Measurements from ENCODE around the gene MKRN2OS.
A peak's percentile ranks its signal among the peaks of the same experiment; 100 is the strongest.

Gene MKRN2OS

DNA sequence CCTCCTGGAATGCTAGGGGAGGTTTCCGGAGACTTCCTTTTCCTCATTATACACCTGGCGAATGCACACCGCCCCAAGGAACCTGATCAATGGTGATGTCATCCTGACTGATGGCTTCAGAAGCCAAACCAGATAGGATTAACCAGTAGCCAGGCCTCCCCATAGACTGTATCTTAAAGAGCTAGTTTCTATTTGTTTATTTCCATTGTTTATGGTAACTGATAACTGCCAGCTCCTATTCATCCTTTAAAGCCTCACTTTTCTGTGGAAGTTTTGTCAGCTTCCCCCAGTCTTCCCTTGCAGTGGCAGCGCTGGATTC is at the start of gene MKRN2OS:
MKRN2OS (minus strand) TSS at position 27 of the 319 bp plus-strand sequence. CDS start 35 bp downstream, outside the sequence.
- DNase-seq = no peak

DNA sequence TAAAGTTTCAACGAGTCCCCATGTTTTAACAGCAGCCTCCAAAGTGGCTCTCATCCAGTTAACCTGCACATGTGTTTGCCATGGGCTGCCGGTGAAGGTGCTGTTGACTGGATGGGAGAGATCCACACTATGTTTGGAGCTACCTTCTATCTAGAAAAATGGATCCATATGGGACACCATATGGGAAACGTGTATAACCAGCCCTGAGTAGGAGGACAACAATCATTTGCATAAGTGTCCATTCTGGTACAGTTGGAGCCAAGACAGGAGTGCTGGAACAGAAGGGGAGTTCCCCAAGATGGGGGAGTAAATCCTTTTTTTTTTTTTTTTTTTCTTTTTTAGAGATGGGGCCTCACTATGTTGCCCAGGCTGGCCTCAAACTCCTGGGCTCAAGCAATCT is 48.2 kb upstream of the MKRN2OS start:
- DNase-seq = no peak

GRCh38 chr3:12591997-12592715 is 46.9 kb upstream of the MKRN2OS start:
- DNase-seq = no peak

GRCh38 chr3:12591456-12591855 is 46.2 kb upstream of the MKRN2OS start:
- no peak for DNase-seq

DNA sequence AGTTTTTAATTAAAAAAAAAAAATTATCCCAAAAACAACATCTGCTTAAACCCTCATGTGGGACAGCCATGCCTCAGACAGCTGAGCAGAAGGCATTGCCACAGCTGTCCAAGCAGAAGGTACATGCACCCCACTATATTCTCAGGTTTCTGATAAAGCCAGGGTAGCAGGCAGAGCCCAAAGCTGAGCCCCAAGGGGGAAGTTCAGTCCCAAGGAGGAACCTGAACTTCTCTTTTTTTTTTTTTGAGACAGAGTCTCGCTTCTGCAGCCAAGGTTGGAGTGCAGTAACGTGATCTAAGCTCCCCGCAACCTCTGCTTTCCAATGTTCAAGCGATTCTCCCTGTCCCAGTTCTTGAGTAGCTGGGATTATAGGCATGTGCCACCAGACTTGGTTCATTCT is 44.8 kb upstream of the MKRN2OS start:
- DNase-seq = peak; percentile 5

DNA sequence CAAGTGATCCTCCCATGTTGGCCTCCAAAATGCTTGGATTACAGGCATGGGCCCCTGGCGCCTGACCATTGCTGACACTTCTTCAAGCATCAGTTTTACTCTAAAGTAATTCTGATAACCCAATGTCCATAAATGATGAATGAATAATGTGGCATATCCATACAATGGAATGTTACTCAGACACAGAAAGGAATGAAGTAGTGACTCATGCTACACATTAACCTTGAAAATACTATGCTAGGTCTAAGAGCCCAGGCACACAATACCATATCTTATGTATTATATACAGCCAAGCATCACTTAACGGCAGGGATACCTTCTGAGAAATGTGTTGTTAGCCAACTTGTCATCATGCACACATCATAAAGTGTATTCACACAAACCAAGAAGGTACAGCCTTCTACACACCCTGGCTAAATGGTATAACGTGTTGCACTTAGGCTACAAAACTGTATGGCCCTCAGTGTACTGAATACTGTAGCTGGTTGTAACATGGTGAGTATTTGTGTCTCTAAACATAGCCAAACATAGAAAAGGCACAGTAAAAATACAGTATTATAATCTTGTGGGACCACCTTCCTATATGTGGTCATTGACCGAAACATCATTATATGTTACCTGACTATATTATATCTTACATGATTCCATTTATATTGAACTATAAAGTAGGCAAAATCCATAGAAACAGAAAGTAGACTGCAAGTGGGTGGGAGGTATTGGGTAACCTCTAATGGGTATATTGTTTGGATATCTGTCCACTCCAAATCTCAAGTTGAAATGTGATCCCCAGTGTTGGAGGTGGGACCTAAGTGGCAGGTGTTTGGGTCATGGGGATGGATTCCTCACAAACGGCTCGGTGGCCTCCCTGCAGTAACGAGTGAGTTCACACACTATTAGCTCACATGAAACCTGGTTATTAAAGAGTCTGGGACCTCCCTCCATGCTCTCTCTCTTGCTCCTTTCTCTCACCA is 43.0 kb upstream of the MKRN2OS start:
- no peak for DNase-seq

DNA sequence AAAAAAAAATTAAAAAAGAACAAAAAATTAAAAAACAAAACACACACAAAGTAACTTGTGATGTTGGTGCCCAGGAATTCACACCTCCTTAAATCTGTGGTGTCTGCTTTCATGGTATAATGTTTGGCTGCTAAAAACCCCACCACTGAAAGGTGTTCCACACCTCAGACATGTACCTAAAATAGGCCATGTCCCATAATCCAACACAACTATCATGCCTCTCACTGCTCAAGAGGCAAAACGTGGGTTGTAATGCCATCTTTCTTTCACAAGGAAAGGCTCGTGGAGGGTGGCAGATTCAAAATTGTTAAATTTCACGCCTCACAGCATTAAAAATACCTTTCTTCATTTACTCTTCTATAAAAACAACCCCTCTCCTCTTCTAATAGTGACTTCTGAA is 41.1 kb upstream of the MKRN2OS start:
- DNase-seq = no peak

DNA sequence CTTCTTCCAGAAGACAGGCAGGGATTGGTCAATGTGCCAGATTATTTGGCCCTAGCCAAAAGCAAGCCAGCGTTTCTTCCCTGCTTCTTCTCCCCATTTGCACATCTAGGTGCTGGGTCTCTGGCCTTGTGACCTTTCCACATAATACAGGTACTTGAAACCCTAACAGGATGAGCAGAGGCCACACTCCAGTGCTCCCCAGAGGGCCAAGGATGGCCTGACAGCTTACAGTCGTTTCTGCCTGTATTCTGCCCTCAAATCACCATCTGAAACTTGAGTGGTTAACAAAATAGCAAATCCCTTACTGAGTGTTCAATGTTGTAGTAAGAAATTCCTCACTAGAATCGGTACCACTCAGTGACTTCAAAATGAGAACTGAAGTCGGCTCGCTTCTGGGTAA is 40.7 kb upstream of the MKRN2OS start:
- no peak for DNase-seq

DNA sequence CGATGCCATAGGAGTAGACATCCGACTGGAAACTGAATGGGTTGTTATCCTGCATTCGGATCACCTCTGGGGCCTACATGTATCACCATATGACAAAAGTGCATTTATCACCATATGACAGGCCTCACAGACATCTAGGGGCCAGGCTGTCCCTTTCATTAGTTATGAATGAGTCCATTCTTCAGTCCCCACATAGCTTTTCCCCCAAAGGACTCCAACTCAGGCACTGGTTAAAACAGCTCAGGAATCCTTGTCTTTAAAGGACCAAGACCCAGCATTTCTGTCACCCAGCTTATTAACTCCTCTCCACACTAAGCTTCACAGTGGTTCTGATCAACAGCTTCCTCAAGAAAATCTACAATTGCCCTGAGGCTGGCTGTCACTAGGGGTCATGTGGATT is 39.9 kb upstream of the MKRN2OS start:
- no peak for DNase-seq

DNA sequence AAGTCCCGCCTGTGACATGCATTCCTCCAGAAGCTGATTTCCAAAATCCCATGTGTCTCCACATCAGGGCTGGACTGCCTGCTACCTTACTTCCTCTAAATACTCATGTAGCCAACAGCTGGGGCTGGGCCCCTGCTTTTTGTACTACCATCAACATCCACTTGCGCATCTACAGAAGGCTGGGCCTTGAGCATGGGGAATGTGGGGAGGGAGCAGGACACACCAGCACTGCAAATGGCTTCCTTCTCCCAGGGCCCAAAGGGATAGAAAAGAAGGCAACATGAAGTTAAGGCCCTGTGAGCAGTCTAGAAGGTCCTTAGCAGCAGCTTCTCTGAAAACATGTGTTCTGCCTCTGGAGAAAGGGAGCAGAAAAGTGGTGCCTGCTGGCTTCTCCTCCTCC is 38.8 kb upstream of the MKRN2OS start:
- DNase-seq = no peak

GRCh38 chr3:12583280-12583679 is 38.0 kb upstream of the MKRN2OS start:
- no peak for DNase-seq

GRCh38 chr3:12582730-12583129 is 37.4 kb upstream of the MKRN2OS start:
- no peak for DNase-seq

DNA sequence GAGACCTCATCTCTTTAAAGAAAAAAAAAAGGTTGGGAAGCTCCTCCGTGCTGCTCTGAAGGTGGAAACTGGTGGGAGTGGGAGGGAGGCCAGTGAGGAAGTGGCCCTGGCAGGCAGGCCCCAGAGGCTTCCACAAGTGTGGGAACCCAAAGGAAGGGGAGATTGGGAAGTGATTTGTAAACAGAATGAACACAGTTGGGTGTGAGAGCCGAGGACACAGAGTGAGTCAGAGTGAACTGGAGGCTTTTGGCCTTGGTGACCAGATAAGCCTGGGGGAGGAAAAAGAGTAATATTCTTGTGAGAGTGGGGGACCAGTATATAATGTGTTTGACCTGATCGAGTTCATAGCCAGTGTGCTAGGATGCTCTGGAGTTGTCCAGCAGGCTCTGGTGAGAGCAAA is 34.6 kb upstream of the MKRN2OS start:
- no peak for DNase-seq

- no peak for DNase-seq
These were observed 34.2 kb upstream of the MKRN2OS start for GRCh38 chr3:12579456-12579855.

GRCh38 chr3:12578742-12579141 is 33.4 kb upstream of the MKRN2OS start:
- no peak for DNase-seq

DNA sequence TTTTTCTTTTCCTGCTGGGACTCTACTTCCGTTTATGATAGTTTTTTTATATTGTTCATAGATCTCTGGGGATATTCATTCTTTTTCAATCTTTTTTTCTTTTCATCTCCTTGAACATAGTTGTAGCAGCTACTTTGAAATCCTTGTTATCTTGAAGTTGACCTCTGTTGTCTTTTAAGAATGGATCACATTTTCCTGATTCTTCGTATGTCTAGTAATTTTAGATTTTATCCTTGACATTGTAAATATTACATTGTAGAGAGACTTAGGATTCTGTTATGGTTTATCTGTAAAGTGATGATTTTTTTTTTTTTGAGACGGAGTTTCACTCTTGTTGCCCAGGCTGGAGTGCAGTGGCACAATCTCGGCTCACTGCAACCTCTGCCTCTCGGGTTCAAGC is 32.1 kb upstream of the MKRN2OS start:
- no peak for DNase-seq

DNA sequence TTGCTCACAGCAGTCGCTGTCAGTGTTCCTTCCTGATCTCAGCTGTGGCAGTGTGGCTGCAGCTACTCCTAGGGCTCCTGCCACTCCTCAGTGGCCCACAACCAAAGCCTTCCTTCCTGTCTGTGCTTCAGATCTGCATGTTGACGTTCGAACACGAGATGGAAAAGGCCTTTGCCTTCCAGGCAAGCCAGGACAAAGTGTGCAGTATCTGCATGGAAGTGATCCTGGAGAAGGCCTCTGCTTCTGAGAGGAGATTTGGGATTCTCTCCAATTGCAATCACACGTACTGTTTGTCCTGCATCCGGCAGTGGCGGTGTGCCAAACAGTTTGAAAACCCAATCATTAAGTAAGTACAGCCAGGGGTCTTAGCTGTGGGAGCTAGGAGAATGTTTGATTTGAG is 29.4 kb upstream of the MKRN2OS start:
- no peak for DNase-seq

DNA sequence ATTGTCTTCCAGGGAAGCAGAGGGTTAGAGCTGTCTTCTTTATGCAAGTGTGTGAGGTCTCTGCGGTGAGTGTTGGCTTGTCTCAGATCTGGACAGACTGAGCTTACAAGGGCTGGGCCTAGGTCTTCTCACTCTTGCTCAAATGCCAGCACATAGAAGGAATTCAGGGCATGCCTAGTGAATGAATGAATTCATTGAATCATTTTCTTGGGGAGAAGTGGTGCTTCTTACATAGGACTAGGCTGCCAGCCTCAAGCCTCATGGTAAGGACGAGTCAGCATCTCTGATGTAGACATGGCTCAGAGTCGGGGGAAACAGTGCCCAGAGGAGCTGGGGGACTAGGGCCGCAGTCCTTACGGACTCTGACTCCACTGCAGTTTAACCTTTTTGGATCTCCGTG is 28.8 kb upstream of the MKRN2OS start:
- no peak for DNase-seq

DNA sequence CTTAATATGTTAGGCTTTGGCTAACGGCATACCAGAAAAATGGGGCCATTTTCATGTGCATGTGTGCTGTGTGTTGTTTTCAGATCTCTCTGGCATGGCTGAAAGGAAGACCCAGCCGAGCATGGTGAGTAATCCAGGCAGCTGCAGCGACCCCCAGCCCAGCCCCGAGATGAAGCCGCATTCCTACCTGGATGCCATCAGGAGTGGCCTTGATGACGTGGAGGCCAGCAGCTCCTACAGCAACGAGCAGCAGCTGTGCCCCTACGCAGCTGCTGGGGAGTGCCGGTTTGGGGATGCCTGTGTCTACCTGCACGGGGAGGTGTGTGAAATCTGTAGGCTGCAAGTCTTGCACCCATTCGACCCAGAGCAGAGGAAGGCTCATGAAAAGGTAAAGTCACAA is 26.7 kb upstream of the MKRN2OS start:
- DNase-seq = no peak

GRCh38 chr3:12569836-12570235 is 24.5 kb upstream of the MKRN2OS start:
- DNase-seq = no peak

GRCh38 chr3:12568747-12569146 is 23.4 kb upstream of the MKRN2OS start:
- DNase-seq = no peak

- no peak for DNase-seq
These were observed 21.7 kb upstream of the MKRN2OS start for GRCh38 chr3:12566976-12567375.

- DNase-seq = no peak
These were observed 17.2 kb upstream of the MKRN2OS start for GRCh38 chr3:12562451-12562850.

- no peak for DNase-seq
These were observed 16.1 kb upstream of the MKRN2OS start for GRCh38 chr3:12561397-12561796.
